Stimulated activated CD4-positive, alpha-beta T cell treated with anti-CD3 and anti-CD28 coated beads, TNF-alpha, amount 100 ng/mL, for 4 hours (primary cell): Measurements from ENCODE around the gene TMEM167B.
"Not testable (repeated sequence)": the region's sequence is repeated elsewhere in the genome, so short reads cannot be mapped to it uniquely, and the experiment has no call there.

Experiments used
- DNase-seq, 3 experiments: peaks; one replicate each; pipeline ENCODE4 v3.0.0-alpha.2; 2020; ENCODE audit warnings: low read depth in 3 of 3

The TMEM167B gene

GRCh38 chr1:109090196-109091077 is at the start of gene TMEM167B:
TSS of gene TMEM167B (plus strand) at chr1:109090764. CDS start at chr1:109090873, 109 bp downstream.
- peak; percentile 70 to 84 (median 75) for DNase-seq

GRCh38 chr1:109040989-109041620 is 49.5 kb upstream of the TMEM167B start:
- DNase-seq: peak in 1 of 3 experiments; percentile 9

DNA sequence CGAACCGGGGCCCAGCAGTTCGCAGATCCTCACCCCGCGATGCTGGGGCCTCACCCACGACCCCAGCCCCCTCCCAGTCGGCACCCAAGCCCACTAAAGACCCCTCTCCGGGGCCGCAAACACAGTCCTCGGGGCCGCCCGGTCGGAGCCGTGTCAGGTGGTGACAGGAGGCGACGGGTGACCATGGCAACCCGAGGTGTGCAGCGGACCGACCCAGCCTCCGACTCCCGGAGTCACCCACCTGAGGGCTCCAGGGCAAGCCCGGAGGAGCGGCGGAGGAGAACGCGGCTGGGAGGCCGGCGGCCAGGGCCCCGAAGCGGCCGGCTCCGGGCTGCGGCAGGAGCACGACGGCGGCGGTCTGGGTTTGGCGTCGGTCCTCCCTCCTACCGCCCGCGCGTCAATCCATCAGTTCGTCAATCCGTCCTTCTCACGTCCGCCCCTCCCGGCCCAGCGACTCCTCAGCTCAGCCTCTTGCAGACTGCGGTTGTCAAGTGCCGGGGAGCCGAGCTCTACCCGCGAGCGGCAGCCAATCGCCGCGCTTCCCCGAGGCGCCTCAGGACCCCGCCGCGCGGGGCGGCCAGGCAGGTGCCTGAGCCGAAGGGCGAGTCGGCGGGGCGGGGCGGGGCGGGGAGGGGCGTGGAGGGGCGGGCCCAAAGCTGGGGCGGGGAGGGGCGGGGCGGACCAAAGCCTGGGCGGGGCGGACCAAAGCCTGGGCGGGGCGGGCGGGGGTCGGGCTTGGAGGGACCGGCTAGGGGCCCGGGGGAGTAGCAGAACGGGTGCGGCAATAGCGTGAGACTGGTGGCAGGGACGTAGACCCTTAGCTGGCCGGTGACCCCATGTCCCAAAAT is 48.7 kb upstream of the TMEM167B start, which contains the start of gene WDR47:
Gene WDR47, minus strand, starts transcription at position 482 of the 848 bp plus-strand sequence. CDS start 18,590 bp downstream, outside the sequence.
- DNase-seq: peak; percentile 82 to 92 (median 90)

DNA sequence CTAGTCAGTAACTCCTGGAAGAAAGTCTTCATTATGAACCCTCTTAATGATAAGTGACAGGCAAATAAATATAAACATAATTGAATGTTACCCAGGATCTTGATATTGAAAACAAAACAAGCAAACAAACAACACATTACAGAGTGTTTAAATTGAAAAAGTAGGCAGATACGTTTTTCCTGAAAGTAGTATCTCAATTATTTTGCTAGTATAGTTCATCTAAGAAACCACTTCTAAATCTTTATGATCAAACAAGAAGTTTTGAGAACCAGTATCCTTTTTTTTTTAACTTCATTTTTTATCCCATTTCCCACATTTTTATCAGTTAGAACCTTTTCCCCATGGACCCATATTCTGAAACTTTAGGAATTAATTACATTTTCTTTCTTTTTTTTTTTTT is 45.0 kb upstream of the TMEM167B start:
- DNase-seq: no peak

GRCh38 chr1:109046671-109047070 is 43.9 kb upstream of the TMEM167B start:
- no peak for DNase-seq

- DNase-seq: no peak
Measured at GRCh38 chr1:109047339-109047738, 43.2 kb upstream of the TMEM167B start.

DNA sequence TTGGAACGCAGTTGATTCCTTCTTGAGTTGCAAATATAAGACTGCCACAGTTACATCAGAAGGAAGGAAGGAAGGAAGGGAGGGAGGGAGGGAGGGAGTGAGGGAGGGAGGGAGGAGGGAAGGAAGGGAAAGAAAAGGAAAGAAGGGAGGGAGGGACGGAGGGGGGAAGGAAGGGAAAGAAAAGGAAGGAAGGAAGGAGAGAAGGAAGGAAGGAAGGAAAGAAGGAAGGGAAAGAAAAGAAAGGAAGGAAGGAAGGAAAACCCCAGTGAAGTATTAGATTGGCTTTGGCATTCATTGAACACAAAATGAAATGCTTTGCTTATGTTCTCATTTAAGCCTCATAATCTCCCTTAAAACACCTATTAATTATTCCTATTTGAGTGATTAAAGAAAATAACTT is 42.2 kb upstream of the TMEM167B start:
- no peak for DNase-seq

DNA sequence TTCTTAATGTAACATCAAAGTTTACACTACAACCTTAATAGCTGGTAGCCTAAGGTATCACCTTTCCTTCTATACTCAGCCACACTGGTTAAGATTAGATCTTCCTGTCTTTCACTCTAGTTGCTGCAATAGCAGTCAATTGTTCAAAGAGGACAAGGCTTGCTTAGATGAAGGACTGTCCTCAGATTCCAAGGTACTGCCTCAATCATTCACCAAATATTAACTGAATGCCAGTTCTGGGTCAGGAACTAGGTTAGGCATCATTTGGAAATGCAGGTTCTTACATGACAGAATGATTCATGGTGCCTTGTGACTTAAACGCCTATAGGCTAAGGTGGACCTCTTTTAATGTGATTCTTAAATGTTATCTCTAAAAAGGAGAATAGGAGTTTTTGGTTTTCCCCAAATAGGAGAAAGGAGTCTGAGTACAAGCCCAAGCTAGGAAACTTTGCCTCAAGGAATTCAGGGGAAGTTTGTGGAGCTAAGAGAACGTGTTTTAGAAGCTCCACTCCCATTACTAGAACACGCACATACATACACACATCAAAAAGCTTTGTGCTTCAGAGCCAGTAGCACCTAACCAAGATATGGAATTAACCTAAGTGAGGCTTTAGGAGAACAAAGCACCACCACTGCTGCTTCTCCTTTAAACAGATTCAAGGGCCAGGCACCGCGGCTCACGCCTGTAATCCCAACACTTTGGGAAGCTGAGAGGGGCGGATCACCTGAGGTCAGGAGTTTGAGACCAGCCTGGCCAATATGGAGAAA is 40.2 kb upstream of the TMEM167B start:
- DNase-seq: no peak

DNA sequence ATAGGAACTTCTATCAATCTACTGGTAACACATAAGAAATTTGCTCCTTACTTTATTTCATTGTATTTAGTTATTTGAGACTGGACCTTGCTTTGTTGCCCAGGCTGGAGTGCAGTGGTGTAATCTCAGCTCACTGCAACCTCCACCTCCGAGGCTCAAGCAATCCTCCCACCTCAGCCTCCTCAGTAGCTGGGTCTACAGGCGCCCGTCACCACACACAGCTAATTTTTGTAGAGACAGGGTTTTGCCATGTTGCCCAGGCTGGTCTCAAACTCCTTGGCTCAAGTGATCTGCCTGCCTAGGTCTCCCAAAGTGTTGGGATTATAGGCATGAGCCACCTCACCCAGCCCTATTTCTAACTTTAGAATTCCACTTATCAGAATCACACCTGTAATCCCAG is 38.4 kb upstream of the TMEM167B start:
- DNase-seq: not testable (repeated sequence)

DNA sequence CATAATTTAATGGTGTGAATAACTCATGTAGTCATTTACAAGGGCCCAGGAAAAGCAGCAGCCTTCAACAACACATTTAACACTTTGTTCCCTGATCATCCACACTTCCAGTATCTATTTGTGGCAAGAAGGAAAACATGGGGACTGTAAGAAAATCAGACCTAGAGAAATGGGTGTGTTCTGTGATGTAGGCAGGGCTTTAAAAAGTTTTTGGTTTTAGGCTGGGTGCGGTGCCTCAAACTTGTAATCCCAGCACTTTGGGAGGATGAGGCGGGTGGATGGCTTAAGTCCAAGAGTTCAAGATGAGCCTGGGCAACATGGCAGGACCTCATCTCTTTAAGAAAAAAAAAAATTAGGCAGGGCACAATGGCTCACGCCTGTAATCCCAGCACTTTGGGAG is 34.5 kb upstream of the TMEM167B start:
- DNase-seq: no peak

DNA sequence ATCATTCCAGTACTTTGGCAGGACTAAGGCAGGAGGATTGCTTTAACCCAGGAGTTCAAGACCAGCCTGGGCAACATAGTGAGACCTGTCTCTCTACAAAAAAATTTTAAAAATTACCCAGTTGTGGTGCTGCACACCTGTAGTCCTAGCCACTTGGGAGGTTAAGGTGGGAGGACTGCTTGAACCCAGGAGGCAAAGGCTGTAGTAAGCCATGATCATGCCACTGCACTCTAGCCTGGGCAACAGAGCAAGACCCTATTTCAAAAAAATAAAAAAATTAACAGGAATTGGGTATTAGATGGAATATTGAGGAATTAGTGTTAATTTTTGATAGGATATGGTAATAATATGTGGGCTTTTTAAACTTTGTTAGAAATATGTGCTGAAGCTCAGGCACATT is 31.5 kb upstream of the TMEM167B start:
- DNase-seq: no peak

DNA sequence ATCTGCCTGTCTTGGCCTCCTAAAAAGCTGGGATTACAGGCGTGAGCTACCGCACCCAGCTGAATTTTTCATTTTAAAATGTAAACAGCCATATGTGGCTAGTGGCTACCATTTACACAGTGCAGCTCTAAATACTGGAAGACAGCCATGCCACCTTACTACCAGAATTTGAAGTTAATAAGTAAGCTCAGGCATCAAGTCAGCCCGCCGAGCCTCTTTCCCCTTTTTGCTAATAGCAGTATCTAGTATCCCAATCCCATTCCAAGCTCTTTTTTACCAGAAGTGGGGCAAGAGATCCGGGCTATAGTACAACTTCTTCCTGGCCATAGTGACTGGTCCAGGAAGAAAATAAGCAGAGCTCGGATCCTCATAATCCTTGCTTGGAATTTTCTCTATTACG is 29.9 kb upstream of the TMEM167B start:
- DNase-seq: no peak

GRCh38 chr1:109061183-109061582 is 29.4 kb upstream of the TMEM167B start:
- DNase-seq: no peak

DNA sequence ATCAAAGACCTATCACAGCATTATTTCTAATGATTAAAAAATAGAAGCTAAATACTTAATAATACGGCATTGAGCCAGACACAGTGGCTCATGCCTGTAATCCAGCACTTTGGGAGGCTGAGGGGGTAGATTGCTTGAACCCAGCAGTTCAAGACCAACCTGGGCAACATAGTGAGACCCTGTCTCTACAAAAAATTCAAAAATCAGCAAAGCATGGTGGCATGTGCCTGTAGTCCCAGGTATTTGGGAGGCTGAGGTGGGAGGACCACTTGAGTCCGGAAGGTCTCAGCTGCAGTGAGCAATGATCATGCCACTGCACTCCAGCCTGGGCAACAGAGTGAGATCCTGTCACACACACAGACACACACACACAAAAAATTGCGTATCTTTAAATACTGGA is 25.4 kb upstream of the TMEM167B start:
- no peak for DNase-seq

GRCh38 chr1:109067883-109068282 is 22.7 kb upstream of the TMEM167B start:
- DNase-seq: no peak

GRCh38 chr1:109069294-109069693 is 21.3 kb upstream of the TMEM167B start:
- DNase-seq: no peak

DNA sequence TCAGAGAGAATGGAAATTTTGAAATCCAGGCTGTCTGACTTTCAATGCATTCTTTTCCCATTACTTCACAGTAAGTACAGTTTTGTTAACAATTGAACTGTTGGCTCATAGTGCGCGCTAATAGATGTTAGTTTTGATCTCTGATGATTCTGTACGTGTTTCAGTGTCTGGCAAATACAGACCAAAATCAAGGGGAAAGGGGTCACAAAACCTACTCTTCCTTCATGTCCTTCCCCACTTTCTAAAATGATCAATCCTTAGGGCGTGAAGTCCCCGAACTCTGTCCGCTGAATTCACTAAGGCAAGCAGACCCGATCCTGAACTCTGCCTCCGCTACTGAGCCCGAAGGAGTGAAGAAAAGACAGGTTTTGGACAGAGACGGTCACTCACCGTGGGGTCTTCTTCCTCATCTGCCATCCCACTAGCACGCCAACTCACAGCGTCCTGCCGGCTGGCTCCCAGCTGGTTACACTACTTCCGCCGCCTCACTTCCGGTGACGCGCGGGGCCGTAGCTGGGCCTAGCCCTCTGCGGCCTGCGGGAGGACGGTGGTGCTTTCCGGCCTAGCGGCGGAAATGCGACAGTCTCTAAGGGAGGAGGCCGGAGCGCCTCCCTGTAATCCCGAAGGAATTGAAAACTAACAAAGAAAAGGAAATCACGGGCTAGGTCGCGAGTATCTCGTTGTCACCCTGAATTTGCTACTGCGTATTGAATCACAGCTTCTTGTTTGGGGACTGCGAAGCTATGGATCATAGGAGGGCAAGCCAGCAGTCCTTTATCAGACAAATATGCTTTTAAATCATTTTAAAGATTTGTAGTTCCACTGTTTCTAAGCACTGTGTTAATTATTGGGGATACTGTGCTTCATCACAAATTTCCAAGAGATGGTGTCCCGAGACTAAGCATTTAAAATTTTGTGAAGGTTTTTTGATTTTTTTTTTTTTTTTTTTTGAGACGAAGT is 14.8 kb upstream of the TMEM167B start, which contains the start of gene TAF13:
Gene TAF13, minus strand, starts transcription at position 473 of the 960 bp plus-strand sequence. Its CDS starts 56 bp downstream, at position 417.
- peak; percentile 65 to 71 (median 70) for DNase-seq

GRCh38 chr1:109078317-109078716 is 12.2 kb upstream of the TMEM167B start:
- no peak for DNase-seq

- no peak for DNase-seq
Measured at GRCh38 chr1:109079240-109079622, 11.3 kb upstream of the TMEM167B start.
